ENCODE results near the gene AGAP3. TPM values are rescaled to one million over a fixed set of nuclear protein-coding genes. Genes with fewer than 3 reads are reported as not detected.

The AGAP3 gene
- total and polyA plus RNA-seq, 4 donors: 75.9 to 194 (median 110) TPM

DNA sequence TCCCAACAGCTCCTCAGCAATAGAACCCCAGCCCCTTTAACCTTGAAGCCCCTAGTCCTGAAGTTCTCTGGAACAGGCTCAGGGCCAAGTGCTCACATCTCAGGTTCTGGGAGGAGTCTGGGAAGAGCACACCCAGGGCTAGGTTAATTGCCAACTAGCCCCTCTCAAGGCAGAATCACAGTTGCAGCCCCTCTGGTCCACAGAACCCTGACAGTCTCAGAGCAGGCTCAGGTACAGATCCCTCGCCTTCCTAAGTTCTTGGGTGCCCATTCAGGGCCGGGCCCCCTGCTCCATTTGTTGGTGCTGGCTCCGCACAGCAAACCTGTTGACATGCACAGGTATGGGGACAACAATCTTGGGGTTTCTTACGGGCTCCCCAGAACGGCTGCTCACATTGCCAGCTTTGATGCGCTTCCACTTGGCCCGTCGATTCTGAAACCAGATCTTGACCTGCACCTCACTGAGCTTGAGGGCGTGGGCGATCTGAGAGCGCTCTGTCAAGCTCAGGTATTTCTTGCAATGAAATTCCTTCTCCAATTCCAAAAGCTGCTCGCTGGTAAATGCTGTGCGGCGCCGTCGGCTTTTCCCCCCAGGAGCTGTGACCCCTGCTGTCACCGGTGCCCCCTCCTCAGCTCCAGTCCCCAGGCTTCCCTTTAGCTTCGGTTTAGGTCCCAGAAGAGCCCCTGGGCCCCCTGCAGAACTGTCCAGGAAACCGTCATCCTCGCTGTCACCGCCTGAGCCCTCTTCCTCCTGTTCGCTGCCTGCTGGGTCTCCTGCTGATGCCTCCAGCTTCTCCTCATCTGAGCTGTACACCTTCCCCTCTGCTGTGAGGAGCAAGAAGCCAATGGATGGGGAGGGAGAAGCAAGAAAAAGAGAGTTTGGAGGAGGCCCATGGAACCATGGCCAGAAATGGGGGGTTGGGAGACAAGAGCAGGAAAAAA lies 62.3 kb downstream of the AGAP3 start:
- 52 to 62% methylated on average over 22 of the region's 22 CpGs for WGBS, 2 donors
- no peak for DNase-seq

DNA sequence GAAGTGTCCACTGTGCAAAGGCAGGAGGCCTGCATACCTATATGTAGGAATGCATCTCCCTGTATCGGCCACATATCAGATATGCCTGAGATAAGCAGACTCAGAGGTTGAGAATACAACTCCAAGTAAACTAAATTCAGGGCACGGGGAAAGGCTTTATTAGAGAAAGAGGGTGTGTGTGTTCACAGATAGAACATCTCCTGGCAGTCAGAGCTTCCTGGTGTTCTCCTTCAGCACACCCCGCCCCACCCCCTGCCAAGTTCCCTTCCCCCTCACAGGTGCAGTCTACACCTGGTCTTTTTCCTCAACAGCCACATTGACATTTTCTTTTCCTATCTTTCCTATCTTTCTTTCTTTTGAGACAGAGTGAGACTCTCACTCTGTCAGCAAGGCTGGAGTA lies 64.1 kb downstream of the AGAP3 start:
- H3K4me3 ChIP-seq: no peak overlapping the region
- H3K9ac ChIP-seq (ENCODE audit: insufficient read depth in 1 of 2, low read length in 2 of 2): no peak overlapping the region
- H3K27me3 ChIP-seq (ENCODE audit: control insufficient read depth in 3 of 3, insufficient read depth in 3 of 3, low read length in 2 of 3): peaks cover 0 to 18% (median 10%) of the 10 kb centered on the region in 3 donors
- WGBS, 2 donors: 78 to 79% methylated on average over 3 of the region's 3 CpGs
- no peaks in the 10 kb centered on the region for H3K9me3 ChIP-seq (ENCODE audit: control insufficient read depth in 4 of 4, insufficient read depth in 3 of 4, low read length in 3 of 4)
- ATAC-seq (ENCODE audit: insufficient read depth, low FRiP score): no peak
- H3K4me1 ChIP-seq (ENCODE audit: control insufficient read depth in 5 of 5, insufficient read depth in 5 of 5, low read length in 5 of 5): no peaks in the 10 kb centered on the region
- peaks cover 0 to 2% (median 0%) of the 10 kb centered on the region in 4 donors for H3K36me3 ChIP-seq (ENCODE audit: control insufficient read depth in 4 of 4, insufficient read depth in 4 of 4, low read length in 4 of 4)
- no peak for DNase-seq
- no peak overlapping the region for H3K27ac ChIP-seq (ENCODE audit: low read depth in 1 of 2, low read length in 1 of 2)
- TF ChIP-seq, protein P1, sequence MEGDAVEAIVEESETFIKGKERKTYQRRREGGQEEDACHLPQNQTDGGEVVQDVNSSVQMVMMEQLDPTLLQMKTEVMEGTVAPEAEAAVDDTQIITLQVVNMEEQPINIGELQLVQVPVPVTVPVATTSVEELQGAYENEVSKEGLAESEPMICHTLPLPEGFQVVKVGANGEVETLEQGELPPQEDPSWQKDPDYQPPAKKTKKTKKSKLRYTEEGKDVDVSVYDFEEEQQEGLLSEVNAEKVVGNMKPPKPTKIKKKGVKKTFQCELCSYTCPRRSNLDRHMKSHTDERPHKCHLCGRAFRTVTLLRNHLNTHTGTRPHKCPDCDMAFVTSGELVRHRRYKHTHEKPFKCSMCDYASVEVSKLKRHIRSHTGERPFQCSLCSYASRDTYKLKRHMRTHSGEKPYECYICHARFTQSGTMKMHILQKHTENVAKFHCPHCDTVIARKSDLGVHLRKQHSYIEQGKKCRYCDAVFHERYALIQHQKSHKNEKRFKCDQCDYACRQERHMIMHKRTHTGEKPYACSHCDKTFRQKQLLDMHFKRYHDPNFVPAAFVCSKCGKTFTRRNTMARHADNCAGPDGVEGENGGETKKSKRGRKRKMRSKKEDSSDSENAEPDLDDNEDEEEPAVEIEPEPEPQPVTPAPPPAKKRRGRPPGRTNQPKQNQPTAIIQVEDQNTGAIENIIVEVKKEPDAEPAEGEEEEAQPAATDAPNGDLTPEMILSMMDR (IDR thresholded peaks at IDR 0.05; ENCODE audit: control extremely low read depth, extremely low read depth): no peak

More for the DNA sequence above, 62.3 kb downstream of the AGAP3 start:
- ATAC-seq (ENCODE audit: insufficient read depth, low FRiP score): no peak
- Histone ChIP-seq H3K36me3 (ENCODE audit: control insufficient read depth in 4 of 4, insufficient read depth in 4 of 4, low read length in 4 of 4) (peaks cover 5 to 11% (median 9%) of the 10 kb centered on the region in 4 donors), H3K4me3 (no peak overlapping the region), H3K4me1 (ENCODE audit: control insufficient read depth in 5 of 5, insufficient read depth in 5 of 5, low read length in 5 of 5) (no peaks in the 10 kb centered on the region), H3K27ac (ENCODE audit: low read depth in 1 of 2, low read length in 1 of 2) (no peak overlapping the region), H3K9ac (ENCODE audit: insufficient read depth in 1 of 2, low read length in 2 of 2) (no peak overlapping the region), H3K27me3 (ENCODE audit: control insufficient read depth in 3 of 3, insufficient read depth in 3 of 3, low read length in 2 of 3) (peaks cover 0 to 13% (median 10%) of the 10 kb centered on the region in 3 donors), H3K9me3 (ENCODE audit: control insufficient read depth in 4 of 4, insufficient read depth in 3 of 4, low read length in 3 of 4) (no peaks in the 10 kb centered on the region)
- TF ChIP-seq, protein P1 (IDR thresholded peaks at IDR 0.05; ENCODE audit: control extremely low read depth, extremely low read depth): no peak

DNA sequence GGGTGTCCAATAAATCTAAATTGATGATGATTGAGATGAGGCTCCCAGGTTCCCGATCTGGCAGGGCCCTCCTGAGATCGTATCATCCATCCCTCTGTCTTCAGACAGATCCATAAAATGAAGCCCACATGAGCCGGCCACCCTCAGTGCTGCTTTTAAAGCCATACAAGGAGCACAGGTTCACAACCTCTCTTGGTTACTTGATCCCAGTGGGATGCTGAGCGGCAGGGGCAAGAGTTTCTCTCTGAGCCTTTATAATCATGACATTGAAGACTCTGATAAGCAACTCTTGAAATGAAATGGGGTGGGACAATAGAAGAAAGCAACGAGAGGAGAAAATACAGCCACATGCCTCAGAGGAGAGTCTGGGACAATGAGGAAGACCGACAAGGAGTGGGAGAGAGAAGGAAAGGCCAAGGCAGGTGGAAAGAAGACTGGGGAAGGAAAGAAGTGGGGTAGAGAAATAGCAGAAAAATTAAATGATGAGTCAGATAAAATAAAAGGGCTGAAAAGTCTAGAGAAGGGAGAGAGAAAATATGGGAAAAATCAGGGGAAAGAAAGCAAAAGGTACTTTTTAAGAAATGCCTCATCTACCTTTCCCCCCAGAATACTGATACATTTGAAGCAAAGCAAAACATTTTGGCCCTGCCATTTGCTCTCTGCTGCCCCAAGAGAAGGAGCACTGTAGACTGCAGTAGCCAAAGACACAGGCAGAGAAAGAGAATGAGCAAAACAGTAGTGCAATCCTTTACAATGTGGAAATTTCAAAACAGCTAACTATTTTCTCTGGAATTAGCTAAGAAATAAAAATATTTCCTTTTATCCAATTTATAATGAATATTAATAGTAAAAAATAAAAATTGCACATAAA lies 66.6 kb downstream of the AGAP3 start:
- H3K4me1 ChIP-seq (ENCODE audit: control insufficient read depth in 5 of 5, insufficient read depth in 5 of 5, low read length in 5 of 5): no peaks in the 10 kb centered on the region
- H3K27ac ChIP-seq (ENCODE audit: low read depth in 1 of 2, low read length in 1 of 2): no peak overlapping the region
- no peaks in the 10 kb centered on the region for H3K9me3 ChIP-seq (ENCODE audit: control insufficient read depth in 4 of 4, insufficient read depth in 3 of 4, low read length in 3 of 4)
- H3K27me3 ChIP-seq (ENCODE audit: control insufficient read depth in 3 of 3, insufficient read depth in 3 of 3, low read length in 2 of 3): peaks cover 0 to 18% (median 15%) of the 10 kb centered on the region in 3 donors
- TF ChIP-seq, protein P1 (IDR thresholded peaks at IDR 0.05; ENCODE audit: control extremely low read depth, extremely low read depth): no peak
- WGBS, 2 donors: 54 to 67% methylated on average over 6 of the region's 6 CpGs
- no peak for DNase-seq
- H3K9ac ChIP-seq (ENCODE audit: insufficient read depth in 1 of 2, low read length in 2 of 2): no peak overlapping the region
- H3K36me3 ChIP-seq (ENCODE audit: control insufficient read depth in 4 of 4, insufficient read depth in 4 of 4, low read length in 4 of 4): no peaks in the 10 kb centered on the region
- H3K4me3 ChIP-seq: no peak overlapping the region
- no peak for ATAC-seq (ENCODE audit: insufficient read depth, low FRiP score)
